HepG2 (cell line): ENCODE measurements around the gene CNNM3. TPM values are rescaled to one million over a fixed set of nuclear protein-coding genes. Genes with fewer than 3 reads are reported as not detected.
A peak's percentile ranks its signal among the peaks of the same experiment; 100 is the strongest.

Experiments used
- ATF2 ChIP-seq: sonication (generic); formaldehyde crosslinking; IDR thresholded peaks from 2 replicates; pipeline ENCODE4 v1.4.0; 2020; ENCODE audit warnings: missing genetic modification reagents
- BRCA1 ChIP-seq: sonication (generic); formaldehyde crosslinking; IDR thresholded peaks from 2 replicates; pipeline ENCODE4 v1.4.0; 2020; ENCODE audit warnings: missing genetic modification reagents
- ERF ChIP-seq: IDR thresholded peaks from 2 replicates; pipeline ENCODE4 v1.6.1; 2018; ENCODE audit warnings: missing biosample characterization, missing genetic modification reagents
- ISX ChIP-seq: sonication (generic); formaldehyde crosslinking; conservative IDR thresholded peaks from 2 replicates; pipeline ENCODE4 v1.5.0; 2020; ENCODE audit warnings: missing genetic modification reagents
- KAT8 ChIP-seq: IDR thresholded peaks from 2 replicates; pipeline ENCODE4 v1.6.1; 2016; ENCODE audit warnings: missing genetic modification reagents, missing compliant biosample characterization
- MED13 ChIP-seq: sonication (generic); formaldehyde crosslinking; IDR thresholded peaks from 2 replicates; pipeline ENCODE4 v1.5.0; 2020; ENCODE audit warnings: missing genetic modification reagents
- NFATC3 ChIP-seq: sonication (generic); formaldehyde crosslinking; IDR thresholded peaks from 2 replicates; pipeline ENCODE4 v1.5.1; 2020; ENCODE audit warnings: mild to moderate bottlenecking, missing genetic modification reagents
- ONECUT2 ChIP-seq: sonication (generic); formaldehyde crosslinking; IDR thresholded peaks from 2 replicates; pipeline ENCODE4 v1.4.0; 2020; ENCODE audit warnings: missing genetic modification reagents
- PCBP1 ChIP-seq: fragments of 200-400 bp; formaldehyde crosslinking; IDR thresholded peaks from 2 replicates; pipeline ENCODE4 v1.6.1; 2017; ENCODE audit warnings: mild to moderate bottlenecking, low read depth, low read length, borderline replicate concordance
- RCOR2 ChIP-seq: IDR thresholded peaks from 2 replicates; pipeline ENCODE4 v1.6.1; 2016; ENCODE audit warnings: missing biosample characterization, missing genetic modification reagents
- RFXANK ChIP-seq: IDR thresholded peaks from 2 replicates; pipeline ENCODE4 v1.6.1; 2016
- SAFB2 ChIP-seq: sonication (generic); formaldehyde crosslinking; IDR thresholded peaks from 2 replicates; pipeline ENCODE4 v1.5.1; 2020; ENCODE audit warnings: missing genetic modification reagents, low read depth, mild to moderate bottlenecking, borderline replicate concordance
- SMAD9 ChIP-seq: sonication (generic); formaldehyde crosslinking; IDR thresholded peaks from 2 replicates; pipeline ENCODE4 v1.5.1; 2020; ENCODE audit warnings: mild to moderate bottlenecking, missing genetic modification reagents
- SMYD3 ChIP-seq: sonication (generic); formaldehyde crosslinking; IDR thresholded peaks from 2 replicates; pipeline ENCODE4 v1.8.1; 2023; ENCODE audit warnings: mild to moderate bottlenecking, missing genetic modification reagents
- STAG1 ChIP-seq: sonication (generic); formaldehyde crosslinking; IDR thresholded peaks from 2 replicates; pipeline ENCODE4 v1.4.0; 2020; ENCODE audit warnings: missing genetic modification reagents
- SUZ12 ChIP-seq: fragments of 150-350 bp; IDR thresholded peaks from 2 replicates; pipeline ENCODE4 v1.6.1; 2014; ENCODE audit warnings: low read depth, low read length
- TEAD3 ChIP-seq: optimal IDR thresholded peaks from 2 replicates; pipeline ENCODE3; 2016; ENCODE audit warnings: borderline replicate concordance
- TFDP2 ChIP-seq: sonication (generic); formaldehyde crosslinking; IDR thresholded peaks from 2 replicates; pipeline ENCODE4 v1.4.0; 2020; ENCODE audit warnings: missing genetic modification reagents
- ZFYVE20 ChIP-seq: sonication (generic); formaldehyde crosslinking; IDR thresholded peaks from 2 replicates; pipeline ENCODE4 v1.8.0; 2023; ENCODE audit warnings: low read depth, mild to moderate bottlenecking, moderate library complexity, missing genetic modification reagents, borderline replicate concordance
- ZKSCAN5 ChIP-seq: sonication (generic); formaldehyde crosslinking; IDR thresholded peaks from 2 replicates; pipeline ENCODE4 v1.5.1; 2020; ENCODE audit warnings: mild to moderate bottlenecking, missing genetic modification reagents
- ZNF136 ChIP-seq: sonication (generic); formaldehyde crosslinking; IDR thresholded peaks from 2 replicates; pipeline ENCODE4 v1.8.1; 2022; ENCODE audit warnings: low read depth, mild to moderate bottlenecking, moderate library complexity, missing genetic modification reagents
- ZNF331 ChIP-seq: sonication (generic); formaldehyde crosslinking; IDR thresholded peaks from 2 replicates; pipeline ENCODE4 v1.4.0; 2020; ENCODE audit warnings: missing genetic modification reagents
- ZNF614 ChIP-seq: IDR thresholded peaks from 2 replicates; pipeline ENCODE4 v1.6.1; 2018; ENCODE audit warnings: missing biosample characterization, missing genetic modification reagents, inconsistent platforms, borderline replicate concordance
- ZNF644 ChIP-seq: IDR thresholded peaks from 2 replicates; pipeline ENCODE4 v1.6.1; 2016; ENCODE audit warnings: low read depth
- ZNF747 ChIP-seq: sonication (generic); formaldehyde crosslinking; IDR thresholded peaks from 2 replicates; pipeline ENCODE4 v1.8.1; 2023; ENCODE audit warnings: missing genetic modification reagents, mild to moderate bottlenecking, borderline replicate concordance
- ZUFSP ChIP-seq: sonication (generic); formaldehyde crosslinking; IDR thresholded peaks from 2 replicates; pipeline ENCODE4 v1.9.0; 2021; ENCODE audit warnings: missing genetic modification reagents, mild to moderate bottlenecking, borderline replicate concordance
- polyA plus RNA-seq, 8 experiments: library from polyadenylated mRNA; depleted of rRNA in 3 of 8; stranded (reverse) in 7 of 8; unstranded in 1 of 8; fragments of >200 nt; fragmentation: Illumina TruSeq in 4 of 8; extraction: Trizol in 4 of 8; gene quantifications; 2 replicates each; pipeline versions ENCODE4 v1.2.1 to v1.2.3, GENCODE V29; 2011 to 2016; ENCODE audit warnings: low read depth in 4 of 8, missing spikeins in 1 of 8, mixed read lengths in 1 of 8; ENCODE audit not compliant: insufficient read depth in 1 of 8
- total RNA-seq, 5 experiments: library from RNA; depleted of rRNA; stranded (reverse); fragments of >200 nt; fragmentation: Illumina TruSeq; extraction: Trizol; gene quantifications; 2 replicates each; pipeline ENCODE4 v1.2.3, GENCODE V29; 2016; ENCODE audit warnings: low read depth in 1 of 5
- TF ChIP-seq, protein P1 (sequence below): sonication (generic); formaldehyde crosslinking; IDR thresholded peaks from 2 replicates; pipeline ENCODE4 v1.4.0; 2020; ENCODE audit warnings: missing genetic modification reagents

The CNNM3 gene
- total and polyA plus RNA-seq, 2 of the 13 experiments (the other 11 are each of a cell fraction or from before 2014, with no cell fraction given) = 21.2 to 27.9 TPM

DNA sequence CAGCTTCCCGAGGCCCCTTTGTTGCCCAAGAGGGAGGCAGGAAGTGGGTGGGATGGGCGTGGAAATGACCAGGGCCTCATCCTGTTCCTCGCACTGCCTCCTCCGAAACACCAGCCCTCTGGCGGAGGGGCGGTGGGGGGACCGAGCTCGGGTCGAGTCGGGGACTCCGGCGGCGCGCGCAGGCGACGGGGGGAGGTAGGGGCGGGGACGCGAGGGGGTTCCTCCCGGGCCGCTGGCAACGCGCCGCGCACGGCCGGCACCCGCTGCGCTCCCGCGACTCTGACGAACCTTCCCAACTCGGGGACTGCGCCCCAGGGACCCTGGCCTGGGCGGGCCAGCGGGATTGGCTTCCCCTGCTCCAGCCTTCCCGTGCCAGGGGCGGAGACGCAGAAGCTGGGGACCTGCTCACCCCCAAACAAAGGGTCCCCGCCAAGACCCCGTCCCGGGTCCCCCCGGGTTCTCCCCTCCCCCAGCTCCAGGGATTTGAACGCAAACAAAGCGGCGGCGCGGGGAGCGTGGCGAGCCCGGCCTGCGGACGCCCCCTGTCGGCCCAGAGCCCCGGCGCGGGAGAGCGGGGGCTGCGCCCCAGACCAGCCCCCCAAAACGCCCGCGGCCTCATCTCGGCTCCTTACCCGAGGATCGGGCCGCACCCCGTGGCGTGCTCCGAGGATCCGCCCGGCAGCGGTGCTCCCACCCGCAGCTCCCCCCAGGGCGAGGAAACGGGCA is 52.6 kb downstream of the CNNM3 start (continued):
- TF ChIP-seq KAT8 (CRISPR knock-in tag) = peak; percentile 62
- 0 out of 2 replicates have a peak, but pooled peaks have one; percentile 43 for TF ChIP-seq RCOR2 (CRISPR knock-in tag)
- TF ChIP-seq ZNF644 = no peak
- TF ChIP-seq, protein P1, sequence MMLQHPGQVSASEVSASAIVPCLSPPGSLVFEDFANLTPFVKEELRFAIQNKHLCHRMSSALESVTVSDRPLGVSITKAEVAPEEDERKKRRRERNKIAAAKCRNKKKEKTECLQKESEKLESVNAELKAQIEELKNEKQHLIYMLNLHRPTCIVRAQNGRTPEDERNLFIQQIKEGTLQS (CRISPR knock-in tag) = no peak; the same call in 1 of the 2 replicates
- 0 out of 2 replicates have a peak, but pooled peaks have one; percentile 79 for TF ChIP-seq PCBP1
- peak; percentile 43 for TF ChIP-seq TEAD3 (CRISPR knock-in tag)
- TF ChIP-seq ZNF747 (CRISPR knock-in tag) = peak; percentile 59; the same call in 1 of the 2 replicates
- no peak for TF ChIP-seq ZNF136 (CRISPR knock-in tag)
- TF ChIP-seq NFATC3 = no peak
- TF ChIP-seq SMAD9 (CRISPR knock-in tag) = no peak
- peak; percentile 30; the same call in 1 of the 2 replicates for TF ChIP-seq ONECUT2 (CRISPR knock-in tag)
- TF ChIP-seq ZNF331 (CRISPR knock-in tag) = no peak
- no peak for TF ChIP-seq SUZ12
- 0 out of 2 replicates have a peak, but pooled peaks have one; percentile 18 for TF ChIP-seq BRCA1
- TF ChIP-seq RFXANK = no peak
- TF ChIP-seq SMYD3 (CRISPR knock-in tag) = no peak
- no peak for TF ChIP-seq ZFYVE20 (CRISPR knock-in tag)
- TF ChIP-seq ZNF614 = peak; percentile 59; the same call in 1 of the 2 replicates
- 0 out of 2 replicates have a peak, but pooled peaks have one; percentile 16 for TF ChIP-seq ERF (CRISPR knock-in tag)
- peak; percentile 22 for TF ChIP-seq STAG1 (CRISPR knock-in tag)
- peak; percentile 14; the same call in 1 of the 2 replicates for TF ChIP-seq ATF2 (CRISPR knock-in tag)
- peak; percentile 9; the same call in 1 of the 2 replicates for TF ChIP-seq ZKSCAN5
- TF ChIP-seq MED13 = peak; percentile 78; the same call in 1 of the 2 replicates
- TF ChIP-seq SAFB2 (CRISPR knock-in tag) = peak; percentile 33; the same call in 1 of the 2 replicates
- TF ChIP-seq ISX (CRISPR knock-in tag) = 0 out of 2 replicates have a peak, but pooled peaks have one; percentile 28
- peak; percentile 22; the same call in 1 of the 2 replicates for TF ChIP-seq TFDP2 (CRISPR knock-in tag)
- TF ChIP-seq ZUFSP (CRISPR knock-in tag) = no peak
